ENCODE results near the gene KCNK10. TPM values are rescaled to one million over a fixed set of nuclear protein-coding genes. Genes with fewer than 3 reads are reported as not detected.

The KCNK10 gene
- total and polyA plus RNA-seq, 10 of the 15 experiments (the other 5 are each of a cell fraction or from before 2014, with no cell fraction given): 0.01 to 0.06 (median 0.02) TPM; not detected in 7

- TF ChIP-seq ETV6 (conservative IDR thresholded peaks at IDR 0.05 in 1 of 2, IDR thresholded peaks at IDR 0.05 in 1 of 2; ENCODE audit: borderline replicate concordance in 1 of 2, low read depth in 1 of 2): no peak
- TF ChIP-seq RELA (IDR thresholded peaks at IDR 0.05; ENCODE audit: borderline replicate concordance, partially characterized antibody): no peak
- TF ChIP-seq, protein P1, sequence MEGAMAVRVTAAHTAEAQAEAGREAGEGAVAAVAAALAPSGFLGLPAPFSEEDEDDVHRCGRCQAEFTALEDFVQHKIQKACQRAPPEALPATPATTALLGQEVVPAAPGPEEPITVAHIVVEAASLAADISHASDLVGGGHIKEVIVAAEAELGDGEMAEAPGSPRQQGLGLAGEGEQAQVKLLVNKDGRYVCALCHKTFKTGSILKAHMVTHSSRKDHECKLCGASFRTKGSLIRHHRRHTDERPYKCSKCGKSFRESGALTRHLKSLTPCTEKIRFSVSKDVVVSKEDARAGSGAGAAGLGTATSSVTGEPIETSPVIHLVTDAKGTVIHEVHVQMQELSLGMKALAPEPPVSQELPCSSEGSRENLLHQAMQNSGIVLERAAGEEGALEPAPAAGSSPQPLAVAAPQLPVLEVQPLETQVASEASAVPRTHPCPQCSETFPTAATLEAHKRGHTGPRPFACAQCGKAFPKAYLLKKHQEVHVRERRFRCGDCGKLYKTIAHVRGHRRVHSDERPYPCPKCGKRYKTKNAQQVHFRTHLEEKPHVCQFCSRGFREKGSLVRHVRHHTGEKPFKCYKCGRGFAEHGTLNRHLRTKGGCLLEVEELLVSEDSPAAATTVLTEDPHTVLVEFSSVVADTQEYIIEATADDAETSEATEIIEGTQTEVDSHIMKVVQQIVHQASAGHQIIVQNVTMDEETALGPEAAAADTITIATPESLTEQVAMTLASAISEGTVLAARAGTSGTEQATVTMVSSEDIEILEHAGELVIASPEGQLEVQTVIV (IDR thresholded peaks at IDR 0.05; ENCODE audit: borderline replicate concordance, partially characterized antibody): no peak
Observed at GRCh38 chr14:88242446-88242845, 80.6 kb downstream of the KCNK10 start (continued).

GRCh38 chr14:88241810-88242209 is 81.3 kb downstream of the KCNK10 start:
- H3K4me3 ChIP-seq: no peak overlapping the region
- in situ Hi-C loops (cut with MboI) (no loop called here), intact Hi-C loops (cut with micrococcal nuclease; ENCODE audit: unreplicated experiment) (no loop called here)
- no peak overlapping the region for H2AFZ ChIP-seq (ENCODE audit: control insufficient read depth, low read depth, low read length)
- no peaks in the 10 kb centered on the region for H3K27me3 ChIP-seq (replicated peaks in 1 of 2; ENCODE audit: control insufficient read depth in 2 of 2, insufficient read depth in 2 of 2, low read length in 1 of 2)
- RAD21 ChIA-PET (ENCODE audit: unreplicated experiment): no interaction called here
- H3K9ac ChIP-seq (ENCODE audit: control insufficient read depth, insufficient read depth, low read length): no peak overlapping the region
- POLR2A ChIA-PET: no interaction called here
- CTCF ChIA-PET: interaction anchor here (1.6 kb wide), 1 partner anchor 8 kb away, joined by 3 read pairs; no protein-coding TSS in a partner anchor
- no peaks in the 10 kb centered on the region for H3K9me3 ChIP-seq (replicated peaks; ENCODE audit: control insufficient read depth, insufficient read depth, low read length)
- H3K4me1 ChIP-seq (ENCODE audit: control insufficient read depth, insufficient read depth, low read length): no peaks in the 10 kb centered on the region
- no peak overlapping the region for H3K4me2 ChIP-seq (ENCODE audit: control insufficient read depth, insufficient read depth)
- no peaks in the 10 kb centered on the region for H3K36me3 ChIP-seq (ENCODE audit: control insufficient read depth in 2 of 2, insufficient read depth in 2 of 2, low read length in 1 of 2)
- H3K27ac ChIP-seq (ENCODE audit: control insufficient read depth, insufficient read depth): no peak overlapping the region
- SMC1A ChIA-PET (ENCODE audit: uncharacterized antibody, unreplicated experiment): no interaction called here
- BruUV-seq (replicated peaks): no TSS peak
- DNase-seq (ENCODE audit: low read depth, low spot score): no peak
- 31% methylated on average over 9 of the region's 9 CpGs for WGBS (ENCODE audit: insufficient coverage, insufficient replicate concordance, low lambda C conversion rate, missing lambda C conversion rate)
- H4K20me1 ChIP-seq (ENCODE audit: control insufficient read depth, insufficient read depth): no peaks in the 10 kb centered on the region
- no peaks in the 10 kb centered on the region for H3K79me2 ChIP-seq (ENCODE audit: control insufficient read depth, insufficient read depth, low read length)
- no peak for ATAC-seq
- FAIRE-seq: no peak
- TF ChIP-seq RELB (IDR thresholded peaks at IDR 0.05; ENCODE audit: low read depth): no peak
- no peak for TF ChIP-seq JUNB (IDR thresholded peaks at IDR 0.05)
- no peak for TF ChIP-seq DPF2 (IDR thresholded peaks at IDR 0.05)
- TF ChIP-seq MYC (IDR thresholded peaks at IDR 0.05; ENCODE audit: insufficient read depth, insufficient read length, insufficient replicate concordance, low read length, severe bottlenecking): no peak
- TF ChIP-seq, protein P2, sequence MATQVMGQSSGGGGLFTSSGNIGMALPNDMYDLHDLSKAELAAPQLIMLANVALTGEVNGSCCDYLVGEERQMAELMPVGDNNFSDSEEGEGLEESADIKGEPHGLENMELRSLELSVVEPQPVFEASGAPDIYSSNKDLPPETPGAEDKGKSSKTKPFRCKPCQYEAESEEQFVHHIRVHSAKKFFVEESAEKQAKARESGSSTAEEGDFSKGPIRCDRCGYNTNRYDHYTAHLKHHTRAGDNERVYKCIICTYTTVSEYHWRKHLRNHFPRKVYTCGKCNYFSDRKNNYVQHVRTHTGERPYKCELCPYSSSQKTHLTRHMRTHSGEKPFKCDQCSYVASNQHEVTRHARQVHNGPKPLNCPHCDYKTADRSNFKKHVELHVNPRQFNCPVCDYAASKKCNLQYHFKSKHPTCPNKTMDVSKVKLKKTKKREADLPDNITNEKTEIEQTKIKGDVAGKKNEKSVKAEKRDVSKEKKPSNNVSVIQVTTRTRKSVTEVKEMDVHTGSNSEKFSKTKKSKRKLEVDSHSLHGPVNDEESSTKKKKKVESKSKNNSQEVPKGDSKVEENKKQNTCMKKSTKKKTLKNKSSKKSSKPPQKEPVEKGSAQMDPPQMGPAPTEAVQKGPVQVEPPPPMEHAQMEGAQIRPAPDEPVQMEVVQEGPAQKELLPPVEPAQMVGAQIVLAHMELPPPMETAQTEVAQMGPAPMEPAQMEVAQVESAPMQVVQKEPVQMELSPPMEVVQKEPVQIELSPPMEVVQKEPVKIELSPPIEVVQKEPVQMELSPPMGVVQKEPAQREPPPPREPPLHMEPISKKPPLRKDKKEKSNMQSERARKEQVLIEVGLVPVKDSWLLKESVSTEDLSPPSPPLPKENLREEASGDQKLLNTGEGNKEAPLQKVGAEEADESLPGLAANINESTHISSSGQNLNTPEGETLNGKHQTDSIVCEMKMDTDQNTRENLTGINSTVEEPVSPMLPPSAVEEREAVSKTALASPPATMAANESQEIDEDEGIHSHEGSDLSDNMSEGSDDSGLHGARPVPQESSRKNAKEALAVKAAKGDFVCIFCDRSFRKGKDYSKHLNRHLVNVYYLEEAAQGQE (IDR thresholded peaks at IDR 0.05; ENCODE audit: low read depth, low read length): no peak
- no peak for TF ChIP-seq BCL11A (IDR thresholded peaks at IDR 0.05; ENCODE audit: low read depth, low read length)
- TF ChIP-seq SMC3 (IDR thresholded peaks at IDR 0.05; ENCODE audit: borderline replicate concordance, low read length): no peak
- no peak for TF ChIP-seq ETV6 (conservative IDR thresholded peaks at IDR 0.05 in 1 of 2, IDR thresholded peaks at IDR 0.05 in 1 of 2; ENCODE audit: borderline replicate concordance in 1 of 2, low read depth in 1 of 2)
- no peak for TF ChIP-seq YBX1 (IDR thresholded peaks at IDR 0.05)
- no peak for TF ChIP-seq WRNIP1 (IDR thresholded peaks at IDR 0.05; ENCODE audit: borderline replicate concordance, low read depth, low read length)
- TF ChIP-seq, protein P3, sequence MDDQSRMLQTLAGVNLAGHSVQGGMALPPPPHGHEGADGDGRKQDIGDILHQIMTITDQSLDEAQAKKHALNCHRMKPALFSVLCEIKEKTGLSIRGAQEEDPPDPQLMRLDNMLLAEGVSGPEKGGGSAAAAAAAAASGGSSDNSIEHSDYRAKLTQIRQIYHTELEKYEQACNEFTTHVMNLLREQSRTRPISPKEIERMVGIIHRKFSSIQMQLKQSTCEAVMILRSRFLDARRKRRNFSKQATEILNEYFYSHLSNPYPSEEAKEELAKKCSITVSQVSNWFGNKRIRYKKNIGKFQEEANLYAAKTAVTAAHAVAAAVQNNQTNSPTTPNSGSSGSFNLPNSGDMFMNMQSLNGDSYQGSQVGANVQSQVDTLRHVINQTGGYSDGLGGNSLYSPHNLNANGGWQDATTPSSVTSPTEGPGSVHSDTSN (IDR thresholded peaks at IDR 0.05; ENCODE audit: insufficient replicate concordance, low read depth, low read length): no peak
- TF ChIP-seq HCFC1 (IDR thresholded peaks at IDR 0.05; ENCODE audit: low read length): no peak
